ENCODE measurements around the gene F8A1.
"Not testable (repeated sequence)": the region's sequence is repeated elsewhere in the genome, so short reads cannot be mapped to it uniquely, and the experiment has no call there.

Gene F8A1

DNA sequence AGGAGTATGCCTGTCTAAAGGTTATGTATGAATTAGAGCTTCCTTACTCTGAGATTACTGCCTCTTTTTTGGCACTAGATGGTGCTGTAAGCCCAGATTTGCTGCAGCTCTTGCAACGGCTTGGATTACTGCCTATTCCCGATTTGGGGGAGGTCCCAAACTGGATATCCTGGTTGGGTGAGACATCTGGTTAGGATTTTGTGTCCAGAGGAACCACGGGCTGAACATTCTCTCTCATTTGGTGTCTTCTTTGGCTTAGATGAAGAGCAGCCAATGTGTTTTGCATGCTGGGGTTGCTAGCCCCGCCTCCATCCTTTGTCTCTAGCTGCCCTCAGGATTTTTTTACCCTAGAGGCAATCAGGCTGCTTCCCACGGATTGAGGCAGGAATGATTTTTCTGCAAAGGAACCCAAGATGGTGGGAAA is 31.9 kb downstream of the F8A1 start:
- TF ChIP-seq, protein P1, sequence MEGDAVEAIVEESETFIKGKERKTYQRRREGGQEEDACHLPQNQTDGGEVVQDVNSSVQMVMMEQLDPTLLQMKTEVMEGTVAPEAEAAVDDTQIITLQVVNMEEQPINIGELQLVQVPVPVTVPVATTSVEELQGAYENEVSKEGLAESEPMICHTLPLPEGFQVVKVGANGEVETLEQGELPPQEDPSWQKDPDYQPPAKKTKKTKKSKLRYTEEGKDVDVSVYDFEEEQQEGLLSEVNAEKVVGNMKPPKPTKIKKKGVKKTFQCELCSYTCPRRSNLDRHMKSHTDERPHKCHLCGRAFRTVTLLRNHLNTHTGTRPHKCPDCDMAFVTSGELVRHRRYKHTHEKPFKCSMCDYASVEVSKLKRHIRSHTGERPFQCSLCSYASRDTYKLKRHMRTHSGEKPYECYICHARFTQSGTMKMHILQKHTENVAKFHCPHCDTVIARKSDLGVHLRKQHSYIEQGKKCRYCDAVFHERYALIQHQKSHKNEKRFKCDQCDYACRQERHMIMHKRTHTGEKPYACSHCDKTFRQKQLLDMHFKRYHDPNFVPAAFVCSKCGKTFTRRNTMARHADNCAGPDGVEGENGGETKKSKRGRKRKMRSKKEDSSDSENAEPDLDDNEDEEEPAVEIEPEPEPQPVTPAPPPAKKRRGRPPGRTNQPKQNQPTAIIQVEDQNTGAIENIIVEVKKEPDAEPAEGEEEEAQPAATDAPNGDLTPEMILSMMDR (IDR thresholded peaks at IDR 0.05; ENCODE audit: control insufficient read depth, extremely low read depth, insufficient read depth), result peak; percentile 58
- DNase-seq (ENCODE audit: low read depth), result peak; percentile 62
- H3K4me3 ChIP-seq (ENCODE audit: low read depth, low read length), result no peak overlapping the region

- H3K4me3 ChIP-seq (ENCODE audit: low read depth, low read length); DNase-seq (ENCODE audit: low read depth): not testable (repeated sequence)
Observed at GRCh38 chrX:154924771-154925170, 38.6 kb downstream of the F8A1 start.
